C4-2B (cell line): ENCODE measurements around the gene NPAS1.

Experiments
- CTCF ChIP-seq: fragments of 450-650 bp; conservative IDR thresholded peaks from 2 replicates; pipeline ENCODE4 v1.5.1; 2017; ENCODE audit warnings: mild to moderate bottlenecking
- ZFX ChIP-seq: fragments of 450-650 bp; IDR thresholded peaks from 2 replicates; pipeline ENCODE4 v1.6.1; 2017

DNA sequence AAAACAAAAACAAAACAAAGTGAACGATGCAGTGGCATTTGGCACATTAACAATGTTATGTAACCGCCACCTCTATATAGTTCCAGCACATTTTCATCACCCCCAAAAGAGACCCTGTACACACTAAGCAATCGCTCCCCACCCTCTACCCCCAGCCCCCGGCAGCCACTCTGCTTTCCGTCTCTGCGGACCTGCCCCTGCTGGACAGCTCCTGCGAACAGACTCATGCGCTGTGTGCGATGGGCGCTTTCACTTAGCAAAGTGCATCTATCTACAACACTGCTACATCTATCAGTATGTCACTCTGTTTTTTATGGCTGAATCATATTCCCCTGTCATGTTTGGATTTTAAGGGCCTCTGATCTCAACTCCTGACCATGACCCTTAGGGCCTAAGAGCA lies 53.9 kb downstream of the NPAS1 start:
- no peak for TF ChIP-seq CTCF
- TF ChIP-seq ZFX = no peak
